ENCODE data around the gene UBAP1L.

Gene UBAP1L

GRCh38 chr15:65062726-65063125 is 52.3 kb downstream of the UBAP1L start:
- no peak for TF ChIP-seq CTCF (conservative IDR thresholded peaks at IDR 0.05; ENCODE audit: low read depth, low read length)
- no peak overlapping the region for H2AFZ ChIP-seq (ENCODE audit: low read depth)
- H3K4me1 ChIP-seq (ENCODE audit: low read depth, poor library complexity, severe bottlenecking), result no peaks in the 10 kb centered on the region

GRCh38 chr15:65062061-65062460 is 52.9 kb downstream of the UBAP1L start:
- Histone ChIP-seq H3K79me2 (ENCODE audit: insufficient read depth, low read depth) (no peaks in the 10 kb centered on the region), H3K9ac (no peak overlapping the region), H3K36me3 (ENCODE audit: insufficient read depth) (no peaks in the 10 kb centered on the region), H4K20me1 (ENCODE audit: insufficient read depth) (no peaks in the 10 kb centered on the region), H3K27me3 (ENCODE audit: insufficient read depth, low read depth) (peaks cover 5% of the 10 kb centered on the region), H3K27ac (no peak overlapping the region), H3K4me1 (ENCODE audit: low read depth, poor library complexity, severe bottlenecking) (no peaks in the 10 kb centered on the region), H3K4me2 (no peak overlapping the region), H3K4me3 (IDR thresholded peaks at IDR 0.05; ENCODE audit: insufficient read depth, low read depth, low read length) (no peak overlapping the region), H2AFZ (ENCODE audit: low read depth) (no peak overlapping the region)
- no peak for TF ChIP-seq CTCF (conservative IDR thresholded peaks at IDR 0.05; ENCODE audit: low read depth, low read length)

More at GRCh38 chr15:65062726-65063125, 52.3 kb downstream of the UBAP1L start:
- Histone ChIP-seq H3K9ac (no peak overlapping the region), H3K27ac (no peak overlapping the region), H3K4me3 (IDR thresholded peaks at IDR 0.05; ENCODE audit: insufficient read depth, low read depth, low read length) (no peak overlapping the region), H3K27me3 (ENCODE audit: insufficient read depth, low read depth) (peaks cover 5% of the 10 kb centered on the region), H4K20me1 (ENCODE audit: insufficient read depth) (no peaks in the 10 kb centered on the region), H3K36me3 (ENCODE audit: insufficient read depth) (no peaks in the 10 kb centered on the region), H3K4me2 (no peak overlapping the region), H3K79me2 (ENCODE audit: insufficient read depth, low read depth) (no peaks in the 10 kb centered on the region)

- TF ChIP-seq CTCF (conservative IDR thresholded peaks at IDR 0.05; ENCODE audit: low read depth, low read length), result no peak
- Histone ChIP-seq H3K27me3 (ENCODE audit: insufficient read depth, low read depth) (peaks cover 2% of the 10 kb centered on the region; the same call in 1 of the 2 replicates), H2AFZ (ENCODE audit: low read depth) (no peak overlapping the region), H3K4me2 (no peak overlapping the region), H3K79me2 (ENCODE audit: insufficient read depth, low read depth) (no peaks in the 10 kb centered on the region), H4K20me1 (ENCODE audit: insufficient read depth) (no peaks in the 10 kb centered on the region), H3K4me3 (IDR thresholded peaks at IDR 0.05; ENCODE audit: insufficient read depth, low read depth, low read length) (no peak overlapping the region), H3K4me1 (ENCODE audit: low read depth, poor library complexity, severe bottlenecking) (no peaks in the 10 kb centered on the region), H3K27ac (no peak overlapping the region), H3K9ac (no peak overlapping the region), H3K36me3 (ENCODE audit: insufficient read depth) (no peaks in the 10 kb centered on the region)
Measured at GRCh38 chr15:65060641-65061397, 54.2 kb downstream of the UBAP1L start.

GRCh38 chr15:65059931-65060596 is 54.9 kb downstream of the UBAP1L start:
- no peak for TF ChIP-seq CTCF (conservative IDR thresholded peaks at IDR 0.05; ENCODE audit: low read depth, low read length)
- Histone ChIP-seq H3K36me3 (ENCODE audit: insufficient read depth) (no peaks in the 10 kb centered on the region), H3K4me1 (ENCODE audit: low read depth, poor library complexity, severe bottlenecking) (peaks cover 5% of the 10 kb centered on the region), H3K27ac (no peak overlapping the region), H3K4me3 (IDR thresholded peaks at IDR 0.05; ENCODE audit: insufficient read depth, low read depth, low read length) (no peak overlapping the region), H3K9ac (no peak overlapping the region), H3K4me2 (no peak overlapping the region), H4K20me1 (ENCODE audit: insufficient read depth) (no peaks in the 10 kb centered on the region), H2AFZ (ENCODE audit: low read depth) (no peak overlapping the region), H3K79me2 (ENCODE audit: insufficient read depth, low read depth) (no peaks in the 10 kb centered on the region), H3K27me3 (ENCODE audit: insufficient read depth, low read depth) (no peaks in the 10 kb centered on the region)

Measured in KMS-11 (cell line).